Glomerular visceral epithelial cell (primary cell): Measurements from ENCODE around the gene EPHA4.
A peak's percentile ranks its signal among the peaks of the same experiment; 100 is the strongest.

ENCODE experiments used
- DNase-seq: peaks from one replicate; pipeline ENCODE4 v3.0.0-alpha.2; 2016; ENCODE audit errors: extremely low spot score

The EPHA4 gene

DNA sequence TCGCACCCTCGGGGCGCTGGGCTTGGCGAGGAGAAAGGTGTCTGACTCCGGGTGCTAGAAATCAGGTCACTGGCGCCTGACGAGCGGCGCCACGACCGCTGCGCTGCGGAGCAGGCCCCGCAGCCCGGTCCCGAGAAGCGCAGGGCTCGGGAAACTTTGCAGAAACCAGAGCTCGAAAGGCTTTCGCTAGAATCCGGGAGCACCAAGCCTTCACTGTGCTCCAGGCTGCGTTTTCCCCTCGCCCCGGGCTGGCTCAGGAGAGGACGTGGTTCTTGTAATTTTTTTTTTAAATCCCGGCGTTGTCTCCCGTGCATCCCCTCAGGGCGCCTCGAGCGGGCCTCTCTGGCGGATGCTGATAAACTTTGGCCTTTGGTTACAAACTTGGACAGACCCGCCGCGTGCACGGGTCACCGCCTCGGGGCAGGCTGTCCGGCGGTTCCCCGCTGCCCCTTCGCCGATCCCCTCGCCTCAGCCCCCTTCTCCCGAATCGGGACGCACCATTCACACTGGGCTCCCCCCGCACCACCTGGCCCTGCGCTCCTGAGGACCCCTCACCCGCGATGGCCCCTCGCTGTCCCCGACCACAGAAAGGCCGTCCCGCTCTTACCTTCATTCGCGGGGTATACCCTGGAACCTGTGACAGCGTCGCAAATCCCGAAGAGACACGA lies 419 bp downstream of the EPHA4 start:
- DNase-seq: peak; percentile 50

- DNase-seq: peak; percentile 30
Observed at GRCh38 chr2:221571025-221571550, 1.0 kb downstream of the EPHA4 start.

DNA sequence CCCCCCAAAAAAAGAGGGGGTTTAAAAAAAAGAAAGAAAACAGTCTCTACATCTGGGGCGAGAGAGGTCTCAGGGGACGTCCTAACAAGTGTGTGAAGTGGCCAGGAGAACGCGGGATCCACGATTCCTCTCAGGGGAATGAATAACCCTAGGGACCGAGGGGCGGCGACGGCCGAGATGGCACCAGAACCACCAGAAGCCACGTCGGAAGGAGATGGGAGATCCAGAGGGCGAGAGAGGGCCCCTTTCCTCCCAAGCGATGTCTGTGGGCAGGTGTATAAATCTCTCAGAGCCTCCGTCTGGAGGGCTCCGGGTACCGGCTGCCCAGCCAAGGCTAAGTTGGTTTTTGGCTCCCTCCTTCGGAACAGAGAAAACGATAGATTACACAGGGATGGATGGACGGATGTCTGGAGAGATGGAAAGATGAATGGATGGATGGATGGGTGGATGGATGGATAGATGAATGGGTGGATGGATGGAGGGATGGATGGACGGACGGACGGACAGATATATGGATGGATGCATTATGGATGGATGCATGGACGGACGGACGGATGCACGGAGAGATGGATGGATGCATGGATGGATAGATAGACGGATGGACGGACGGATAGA lies 1.7 kb downstream of the EPHA4 start:
- DNase-seq: peak; percentile 42

GRCh38 chr2:221569871-221570270 lies 2.2 kb downstream of the EPHA4 start:
- peak; percentile 17 for DNase-seq

GRCh38 chr2:221569425-221569845 lies 2.7 kb downstream of the EPHA4 start:
- DNase-seq: no peak

DNA sequence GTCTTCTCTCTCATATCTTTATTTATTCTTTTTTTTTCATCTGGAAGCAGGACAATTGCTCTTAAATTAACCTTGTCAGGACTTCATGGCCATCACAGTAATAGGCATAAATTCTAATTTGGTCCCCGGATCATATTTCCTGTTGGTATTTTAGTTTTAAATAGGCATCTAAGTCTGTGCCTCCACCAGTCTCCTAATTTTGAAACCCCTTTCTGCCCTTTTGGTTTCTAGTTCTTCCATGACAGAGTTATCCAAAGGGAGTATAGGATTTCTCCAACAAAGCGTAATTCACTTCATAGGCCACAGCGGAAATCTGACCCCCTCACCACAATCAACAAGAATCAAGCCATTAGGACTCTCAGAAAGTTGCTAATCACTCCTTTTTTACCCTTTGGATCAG lies 3.8 kb downstream of the EPHA4 start:
- no peak for DNase-seq

- DNase-seq: no peak
Observed at GRCh38 chr2:221567809-221568208, 4.3 kb downstream of the EPHA4 start.

GRCh38 chr2:221567231-221567760 lies 4.8 kb downstream of the EPHA4 start:
- DNase-seq: no peak

GRCh38 chr2:221563270-221563985 lies 8.7 kb downstream of the EPHA4 start:
- DNase-seq: no peak

GRCh38 chr2:221562226-221562625 lies 9.9 kb downstream of the EPHA4 start:
- no peak for DNase-seq

DNA sequence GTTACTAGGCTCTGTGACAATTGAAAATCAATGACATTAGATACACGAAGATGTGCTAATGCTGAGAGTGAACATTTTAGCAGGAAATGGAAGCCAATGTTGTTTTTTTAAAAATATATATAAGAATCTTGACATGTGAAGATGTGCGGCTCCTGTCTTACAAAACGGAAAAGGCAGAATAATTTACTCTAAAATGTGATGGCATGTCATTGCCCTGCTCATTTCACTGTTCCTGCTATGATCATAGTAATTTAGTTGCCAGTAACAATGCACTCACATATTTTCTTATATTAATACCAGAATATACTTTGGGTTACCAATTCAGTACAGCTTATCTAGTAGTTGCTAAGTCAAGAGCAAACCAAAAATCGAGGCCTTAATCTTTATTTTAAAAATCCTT lies 10.3 kb downstream of the EPHA4 start:
- DNase-seq: no peak

DNA sequence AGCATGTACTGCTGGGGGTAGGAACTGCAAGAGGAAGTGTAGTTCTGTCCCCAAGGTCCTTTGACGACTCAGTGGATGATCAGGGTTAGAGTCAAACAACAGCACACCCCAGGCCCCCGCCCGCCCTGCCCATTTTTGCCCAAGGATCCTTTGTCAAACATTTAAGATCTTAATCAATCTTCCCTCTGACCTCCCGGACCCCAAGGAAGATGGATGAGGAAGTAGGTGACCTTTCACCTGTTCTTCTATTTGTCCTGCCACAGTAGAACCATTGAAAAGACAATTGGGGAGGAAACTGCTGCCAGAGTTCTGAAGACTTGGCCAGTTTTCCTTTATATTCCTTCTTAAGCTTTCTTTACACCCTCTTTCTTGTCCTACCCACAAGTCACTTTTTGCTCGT lies 12.1 kb downstream of the EPHA4 start:
- DNase-seq: no peak

- DNase-seq: no peak
Observed at GRCh38 chr2:221558107-221558506, 14.0 kb downstream of the EPHA4 start.

GRCh38 chr2:221555494-221555846 lies 16.6 kb downstream of the EPHA4 start:
- no peak for DNase-seq

DNA sequence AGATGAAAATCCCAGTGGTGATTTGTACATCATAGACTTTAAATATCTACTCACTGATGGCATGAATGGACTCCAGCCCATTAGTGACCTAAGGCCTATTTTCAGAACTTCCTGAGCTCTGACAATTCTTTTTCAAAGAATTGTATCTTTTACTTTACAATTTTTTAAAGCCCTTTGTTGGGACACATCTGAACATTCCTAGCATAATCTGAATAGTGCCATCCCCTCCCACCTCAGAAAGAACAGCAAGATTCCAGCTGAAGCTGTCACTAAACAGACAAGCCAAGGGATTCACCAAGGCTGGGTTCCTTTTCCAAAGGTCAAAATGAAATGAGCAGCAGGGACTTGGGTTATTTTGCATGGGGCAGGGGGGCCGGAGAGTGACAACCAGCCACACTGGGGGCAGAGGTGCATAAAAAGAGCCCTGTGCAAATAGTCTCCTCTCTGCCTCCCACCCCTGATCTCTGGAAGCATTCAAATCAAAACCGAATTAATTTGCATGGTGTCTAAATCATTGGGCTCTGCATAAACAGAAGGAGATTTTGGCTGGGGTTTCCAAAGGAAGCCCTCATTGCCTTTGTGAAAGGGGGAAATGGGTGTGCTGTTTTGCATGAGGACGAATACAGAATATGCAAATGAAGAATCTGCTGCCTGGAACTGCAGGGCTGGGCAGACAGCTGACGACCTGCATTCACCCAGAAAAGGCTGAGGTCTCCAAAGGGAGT lies 17.2 kb downstream of the EPHA4 start:
- DNase-seq: no peak

GRCh38 chr2:221553333-221553732 lies 18.8 kb downstream of the EPHA4 start:
- no peak for DNase-seq

DNA sequence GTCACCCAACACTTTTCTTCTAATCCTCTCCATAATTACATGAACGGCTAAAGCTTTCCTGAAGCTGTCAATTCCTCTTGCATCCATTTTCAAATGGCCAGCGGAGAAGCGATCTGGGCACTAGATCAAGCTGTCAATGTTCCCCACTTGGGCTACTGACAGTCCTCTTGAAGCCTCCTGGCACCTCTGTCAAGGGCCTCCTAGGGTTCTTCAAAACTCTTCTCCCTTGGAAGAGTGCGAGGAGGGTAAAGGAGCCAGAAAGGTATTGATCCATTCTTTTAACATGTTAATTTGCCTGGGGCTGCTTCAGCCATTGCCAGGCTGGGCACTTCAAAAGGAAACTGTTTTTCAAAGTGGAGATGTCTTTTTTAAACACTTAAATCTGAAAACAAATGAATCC lies 19.8 kb downstream of the EPHA4 start:
- DNase-seq: no peak

GRCh38 chr2:221551864-221552263 lies 20.2 kb downstream of the EPHA4 start:
- DNase-seq: no peak

DNA sequence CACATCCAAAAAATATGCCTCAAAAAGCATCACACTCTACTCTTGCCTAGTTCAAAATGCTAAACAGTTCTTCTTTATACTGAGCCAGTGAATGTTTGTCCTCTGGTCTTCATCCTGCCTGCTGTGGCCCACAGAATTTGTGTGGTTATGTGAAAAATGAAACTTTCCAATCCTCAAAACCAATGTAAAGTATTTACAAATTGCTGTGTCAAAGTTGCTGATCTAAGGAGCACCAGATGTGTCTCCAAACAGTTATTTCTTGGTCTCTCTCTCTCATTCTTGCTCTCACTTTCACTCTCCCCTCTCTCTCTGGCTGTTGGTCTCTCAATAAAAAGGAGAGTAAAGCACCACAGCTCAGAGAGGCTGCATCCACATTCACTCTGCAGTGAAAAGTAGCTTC lies 23.0 kb downstream of the EPHA4 start:
- DNase-seq: no peak

DNA sequence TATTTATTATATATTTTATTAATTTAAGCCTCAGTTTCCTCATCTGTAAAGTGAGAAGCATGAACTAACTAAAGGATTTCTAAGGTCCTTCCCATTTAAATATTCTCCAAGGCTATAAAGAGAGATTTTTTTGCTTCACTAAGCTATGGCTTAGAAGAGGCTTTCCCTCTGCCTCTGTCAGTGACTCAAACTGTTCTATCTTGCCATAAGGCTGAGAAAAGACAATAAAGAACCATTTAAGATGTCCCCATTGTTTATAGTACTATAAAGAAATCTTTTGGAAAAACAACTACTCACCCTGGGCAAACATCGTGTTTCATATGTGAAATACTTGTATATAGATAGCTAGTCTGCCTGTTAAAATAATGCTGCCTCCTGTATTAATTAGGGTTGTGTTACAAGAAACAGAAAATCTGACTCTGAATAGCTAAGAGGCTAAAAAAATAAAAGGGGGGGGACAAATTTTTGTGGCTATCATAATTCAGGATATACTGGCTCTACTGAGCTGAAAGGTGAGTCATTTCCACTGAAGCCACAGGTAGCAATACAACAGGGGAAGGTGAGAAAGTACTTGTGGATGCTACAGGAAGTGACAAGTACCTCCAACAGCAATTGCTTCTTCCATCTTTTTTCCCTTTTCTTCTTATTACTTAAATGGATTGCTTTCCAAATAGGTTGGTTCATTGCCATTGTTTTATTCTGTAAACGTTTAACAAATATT lies 25.4 kb downstream of the EPHA4 start:
- no peak for DNase-seq

- DNase-seq: no peak
Observed at GRCh38 chr2:221541131-221541735, 30.9 kb downstream of the EPHA4 start.
